Measurements from ENCODE around the gene UBE3B.
"Not testable (repeated sequence)": the region's sequence is repeated elsewhere in the genome, so short reads cannot be mapped to it uniquely, and the experiment has no call there.

Gene UBE3B

DNA sequence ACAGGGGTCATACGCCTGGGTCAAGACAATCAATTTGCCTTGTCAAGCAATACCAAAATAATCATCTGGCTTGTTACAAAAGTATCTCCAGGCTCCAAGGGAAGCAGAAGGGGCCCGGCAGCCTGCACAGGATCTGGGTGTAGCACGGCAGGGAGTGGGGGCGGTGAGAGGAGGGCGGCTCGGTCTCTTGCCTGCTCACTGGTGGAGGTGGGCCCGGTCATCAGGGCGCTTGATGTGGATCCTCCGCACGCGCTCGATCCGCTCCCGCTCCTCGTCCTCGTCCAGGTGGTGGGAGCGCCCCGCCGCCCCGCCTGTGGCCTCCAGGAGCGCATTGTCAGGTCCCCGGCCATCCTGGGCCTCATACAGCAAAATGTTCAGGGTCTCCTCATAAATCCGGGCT lies 26.0 kb upstream of the UBE3B start:
- no peak for DNase-seq

DNA sequence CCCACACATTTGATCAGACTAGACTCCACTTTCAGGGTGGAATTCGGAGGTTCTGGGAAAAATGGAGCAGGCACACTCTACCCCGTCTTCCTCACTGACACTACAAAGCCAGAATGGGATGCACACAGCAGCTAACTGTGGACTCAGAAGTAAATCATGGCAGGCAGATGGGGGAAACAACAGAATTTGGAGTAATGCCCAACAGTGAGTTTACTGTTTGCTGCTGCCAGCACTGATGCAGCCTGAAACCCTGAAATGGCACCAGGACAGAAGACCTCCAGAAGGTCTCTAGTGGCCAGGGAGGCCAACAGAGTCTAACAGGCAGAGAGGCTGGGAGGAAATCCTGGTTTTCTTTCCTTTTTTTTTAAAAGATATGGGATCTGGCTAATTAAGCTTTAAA lies 24.9 kb upstream of the UBE3B start:
- DNase-seq: no peak

DNA sequence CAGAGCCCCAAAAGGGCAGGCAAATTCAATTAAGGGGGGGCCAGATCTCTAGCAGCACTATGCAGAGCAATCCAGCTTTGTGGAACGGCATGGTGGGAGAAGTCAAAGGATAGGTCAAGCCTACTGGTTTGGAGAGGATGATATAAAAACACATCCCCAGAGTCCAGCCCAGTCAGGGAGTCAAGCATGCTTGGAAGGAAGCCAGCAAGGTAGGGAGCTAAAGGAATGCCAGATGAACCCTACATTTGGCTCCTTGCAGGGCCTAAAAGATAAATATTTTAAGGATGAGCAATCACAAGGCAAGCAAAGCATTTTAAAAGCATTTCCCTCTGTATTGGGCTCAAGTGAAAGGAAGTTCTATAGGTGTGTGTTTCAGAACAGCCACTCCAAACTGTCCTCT lies 21.7 kb upstream of the UBE3B start:
- DNase-seq: no peak

DNA sequence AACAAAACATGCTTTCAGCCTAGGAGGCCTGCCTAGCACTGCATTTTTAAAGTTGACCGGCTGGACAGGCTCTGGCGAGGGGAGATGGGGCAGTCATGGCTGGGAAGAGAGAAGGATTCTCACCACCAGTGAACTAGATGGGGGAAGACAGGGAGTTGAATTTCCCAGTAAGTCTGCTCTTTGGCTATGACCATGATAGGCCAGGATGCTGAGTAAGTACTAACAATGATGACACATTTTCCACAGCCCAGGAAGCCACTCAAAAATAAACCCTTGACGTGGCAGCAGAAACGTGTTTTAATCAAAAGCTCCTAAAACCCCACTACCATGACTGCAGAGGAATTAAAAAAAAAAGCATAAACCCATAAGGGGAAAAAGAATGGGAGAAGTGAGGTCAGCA lies 19.3 kb upstream of the UBE3B start:
- DNase-seq: no peak

DNA sequence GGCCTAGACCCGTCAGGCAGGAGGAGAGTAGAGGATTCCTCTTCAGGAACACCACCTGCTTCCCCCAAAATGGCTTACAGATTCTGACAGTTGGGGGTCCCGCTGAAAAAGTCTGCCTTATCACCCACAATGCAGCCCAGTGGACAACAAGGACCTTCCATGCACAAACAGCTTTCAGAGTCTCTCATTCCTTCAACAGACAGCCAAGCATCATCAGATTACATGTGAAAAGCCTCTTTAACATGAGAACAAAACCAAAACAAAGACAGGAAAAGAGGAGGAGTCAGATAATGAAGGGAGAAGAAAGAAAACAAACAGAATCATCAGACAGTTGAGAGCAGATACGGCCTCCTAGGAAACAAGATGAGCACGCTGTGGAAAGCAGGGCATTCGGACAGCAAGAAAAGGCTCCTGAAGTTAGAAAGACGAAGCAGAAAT lies 18.6 kb upstream of the UBE3B start:
- DNase-seq: no peak

DNA sequence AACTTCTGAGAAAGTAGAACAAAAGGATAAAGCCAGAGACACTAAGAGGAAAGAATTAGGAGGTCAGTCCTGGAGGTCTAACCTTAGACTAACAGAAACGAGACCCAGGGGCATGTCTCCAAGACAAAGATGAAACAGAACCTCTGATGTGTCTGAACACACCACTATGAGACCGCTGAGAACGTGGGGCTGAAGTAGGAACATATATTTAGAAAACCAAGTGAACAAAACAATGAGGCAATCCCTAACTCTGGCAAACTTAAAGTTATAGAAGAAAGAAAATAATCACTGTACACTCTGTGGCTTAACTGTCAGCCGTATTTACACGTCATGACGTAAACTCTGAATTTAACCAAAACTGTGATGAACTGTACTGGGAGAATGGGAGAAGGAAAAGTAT lies 18.2 kb upstream of the UBE3B start:
- DNase-seq: no peak

DNA sequence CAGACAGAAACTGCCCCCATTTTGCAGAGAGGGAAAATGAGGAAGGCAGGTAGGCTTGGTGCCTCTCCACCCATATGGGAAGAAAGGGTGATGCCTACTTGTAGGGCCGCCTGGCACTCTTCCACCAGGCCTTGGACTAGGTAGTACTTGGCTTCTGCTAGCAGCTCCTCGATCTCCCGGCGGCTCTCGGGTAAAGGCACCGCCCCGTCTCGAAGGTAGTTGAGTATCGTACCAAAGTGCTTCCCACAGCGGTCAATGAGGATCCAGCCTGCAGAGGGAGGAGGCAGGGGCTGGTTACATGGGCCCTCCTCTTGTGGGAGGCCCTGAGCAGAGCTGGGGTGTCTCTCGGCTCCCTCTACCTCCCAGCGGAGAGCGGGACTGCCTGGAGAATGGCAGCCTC lies 16.9 kb upstream of the UBE3B start:
- DNase-seq: no peak

DNA sequence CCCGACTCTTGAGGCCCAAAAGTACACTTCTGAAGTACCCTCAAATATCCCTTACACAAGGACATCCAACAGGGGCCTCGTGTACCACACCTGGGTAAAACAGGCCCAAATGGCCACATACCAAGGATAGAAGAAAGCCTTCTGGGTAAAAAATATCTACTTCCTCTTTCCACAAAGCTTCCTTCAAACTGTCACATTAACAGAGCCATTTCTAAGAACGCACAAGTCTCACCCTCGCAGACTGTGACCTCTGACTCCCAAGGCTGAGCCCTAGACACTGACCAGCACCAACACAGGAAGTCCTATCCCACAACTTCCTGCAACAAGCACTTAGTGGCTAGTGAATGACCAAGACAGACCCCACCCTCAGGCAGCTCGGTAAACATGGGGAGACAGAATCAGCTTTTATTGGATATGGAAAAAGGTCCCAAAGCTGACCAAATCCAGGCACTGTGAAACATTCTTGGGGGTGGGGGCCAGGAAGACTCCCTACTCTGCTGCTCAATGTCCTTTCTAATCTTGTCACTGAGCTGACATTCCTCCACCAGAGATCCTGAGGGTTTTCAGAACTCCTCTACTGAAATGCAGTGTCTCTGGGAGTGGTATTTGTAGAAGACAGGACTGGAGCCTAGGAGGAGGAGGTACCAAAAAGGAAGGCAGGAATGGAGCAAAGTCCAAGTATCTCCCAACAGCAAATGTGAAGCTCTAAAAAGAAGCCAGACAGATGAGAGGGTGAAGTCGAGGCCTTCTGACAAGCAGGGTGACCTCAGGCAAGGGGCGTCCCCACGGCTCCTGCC lies 16.2 kb upstream of the UBE3B start:
- DNase-seq: no peak

DNA sequence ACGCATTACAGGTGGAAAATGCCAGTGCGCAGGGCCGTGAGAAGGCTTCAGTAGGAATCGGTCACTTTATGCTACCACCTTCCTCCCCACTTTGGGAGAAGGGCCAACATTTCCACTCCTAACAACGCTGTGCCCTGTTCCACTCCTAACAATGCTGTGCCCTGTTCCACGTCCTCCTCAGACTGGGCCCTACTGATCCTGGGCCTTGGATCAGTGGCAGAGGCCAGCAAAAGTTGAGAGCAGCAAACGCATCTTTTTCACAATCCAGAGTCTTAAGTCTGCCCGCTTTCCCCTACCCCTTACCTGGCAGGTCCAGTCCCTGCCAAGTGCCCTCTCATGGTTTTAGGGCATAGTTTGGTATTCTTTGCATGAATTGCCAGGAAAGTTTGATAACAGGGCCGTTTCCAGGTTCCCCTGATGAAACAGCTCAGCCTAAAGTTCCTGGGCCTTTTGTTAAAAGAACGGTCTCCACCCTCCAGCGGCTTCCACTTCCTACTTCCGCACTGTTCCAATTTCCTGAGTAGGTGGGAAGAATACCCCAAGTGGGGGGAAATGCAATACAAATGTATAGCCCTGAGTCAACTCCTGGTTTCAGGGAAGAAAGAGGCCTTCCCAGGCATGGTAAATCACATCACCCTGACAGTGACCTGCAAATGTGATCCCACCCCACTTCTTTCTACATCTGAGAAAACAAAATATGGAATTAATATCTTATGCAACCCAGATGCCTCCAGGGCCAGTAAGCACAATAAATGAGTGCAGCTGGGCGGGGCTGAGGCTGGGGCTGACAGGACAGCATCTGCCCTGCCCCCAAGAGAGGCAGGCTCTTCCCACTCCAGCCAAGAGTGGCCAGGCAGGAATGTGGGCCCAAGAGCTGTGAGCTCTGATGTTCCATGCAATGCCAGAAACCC lies 15.3 kb upstream of the UBE3B start:
- DNase-seq: no peak

DNA sequence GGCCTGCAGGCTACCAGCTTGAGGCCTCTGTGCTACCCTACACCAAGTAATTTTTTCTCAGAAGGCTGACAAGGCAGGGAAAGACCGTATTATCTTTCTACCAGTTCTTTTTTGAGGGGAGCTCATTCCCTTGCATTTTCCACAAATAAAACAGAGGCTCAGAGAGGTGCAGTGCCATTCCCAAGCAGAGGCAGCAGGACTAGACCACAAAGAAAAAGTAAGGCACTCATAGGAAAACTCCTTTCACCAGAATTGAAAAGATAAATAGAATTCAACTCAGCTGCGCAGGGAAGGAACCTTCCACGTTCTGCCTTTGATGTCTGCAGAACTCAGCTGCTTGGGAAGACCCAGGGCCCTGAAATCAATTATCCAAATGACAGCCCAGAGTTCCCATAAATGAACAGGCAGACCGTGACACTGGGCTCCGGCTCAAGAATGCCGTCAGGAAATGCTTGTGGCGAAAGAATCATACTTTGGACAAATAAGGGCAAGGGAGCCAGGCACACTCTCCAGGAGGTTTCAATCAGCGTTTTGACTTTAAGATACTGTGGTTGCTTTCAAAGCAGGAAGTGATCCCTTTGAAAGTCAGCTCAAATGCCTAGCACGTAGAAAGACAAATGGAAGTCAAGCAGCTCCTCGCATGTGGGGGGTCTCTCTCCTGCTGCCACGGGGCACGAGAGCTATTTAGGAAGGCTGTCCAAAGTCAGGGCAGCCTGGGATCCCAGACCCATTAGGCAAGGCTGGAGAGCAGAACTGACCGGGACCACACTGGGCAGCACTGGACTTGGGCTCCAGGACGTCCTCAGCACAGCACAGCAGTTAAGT lies 14.4 kb upstream of the UBE3B start:
- DNase-seq: no peak

DNA sequence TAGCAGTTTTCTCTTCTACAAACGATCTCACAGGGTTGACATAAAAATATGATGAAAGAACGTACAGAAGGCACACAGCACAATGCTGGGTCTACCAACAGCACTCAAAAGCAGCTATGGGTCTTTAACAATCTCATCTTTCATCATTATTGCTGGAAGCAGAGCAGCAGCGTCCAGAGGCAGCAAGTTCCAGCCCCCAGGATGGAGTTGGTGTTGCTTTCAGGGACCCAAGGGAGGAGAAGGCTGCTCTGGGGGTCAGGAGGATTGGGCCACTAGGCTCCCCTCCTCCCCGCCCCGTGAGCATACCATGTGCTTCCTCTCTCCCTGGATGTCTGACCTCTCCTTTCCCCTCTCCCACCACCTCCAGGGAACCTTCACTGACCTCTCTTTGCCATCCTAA lies 13.7 kb upstream of the UBE3B start:
- DNase-seq: no peak

DNA sequence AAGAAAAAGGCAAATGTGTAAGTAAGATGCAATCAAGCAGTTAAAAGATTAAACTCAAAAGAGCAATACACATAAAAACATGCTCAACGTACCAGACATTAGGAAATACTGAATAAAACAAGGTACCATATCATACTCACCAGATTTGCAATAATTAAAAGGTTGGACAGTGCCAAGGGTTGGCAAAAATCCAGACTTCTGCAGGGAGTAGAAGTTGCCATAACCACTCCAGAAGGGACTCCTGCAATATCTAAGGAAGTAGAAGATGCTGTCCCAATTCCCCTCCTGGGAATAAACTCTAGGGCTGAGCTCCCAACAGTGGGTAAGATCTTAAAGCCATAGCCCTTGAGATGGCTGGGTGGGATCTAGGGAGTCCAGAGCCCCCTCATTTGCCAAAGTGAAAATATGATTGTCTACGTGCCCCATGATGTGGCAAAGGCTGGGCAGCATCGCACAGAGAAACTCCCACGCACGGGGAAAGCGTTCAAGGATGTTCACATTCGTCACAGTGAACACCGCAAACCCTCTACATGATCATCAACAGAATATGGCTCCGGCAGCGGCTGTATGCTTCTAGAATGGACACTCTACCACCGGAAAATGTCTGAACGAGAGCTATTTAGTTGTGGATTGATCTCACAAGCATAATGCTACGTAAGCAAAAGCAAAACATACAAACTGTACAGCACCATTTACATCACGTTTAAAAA lies 12.6 kb upstream of the UBE3B start:
- DNase-seq: no peak

DNA sequence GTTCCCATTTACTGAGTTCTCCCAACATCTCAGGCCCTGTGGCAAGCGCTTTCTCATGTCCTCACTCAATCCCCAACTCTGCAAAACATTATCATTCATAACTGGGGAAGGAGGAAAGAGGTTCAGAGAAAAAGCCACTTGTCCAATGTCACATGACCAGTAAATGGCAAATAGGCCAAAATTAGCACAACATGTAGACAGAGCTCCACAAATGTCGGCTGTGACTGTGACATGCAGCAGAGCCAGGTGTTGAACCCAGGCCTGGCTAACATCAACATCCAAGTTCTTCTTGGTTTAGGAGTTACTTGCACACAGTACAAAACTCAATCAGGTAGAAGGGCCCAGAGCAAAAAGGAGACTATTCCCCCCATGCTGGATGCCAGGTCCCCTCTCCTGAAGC lies 11.1 kb upstream of the UBE3B start:
- no peak for DNase-seq

DNA sequence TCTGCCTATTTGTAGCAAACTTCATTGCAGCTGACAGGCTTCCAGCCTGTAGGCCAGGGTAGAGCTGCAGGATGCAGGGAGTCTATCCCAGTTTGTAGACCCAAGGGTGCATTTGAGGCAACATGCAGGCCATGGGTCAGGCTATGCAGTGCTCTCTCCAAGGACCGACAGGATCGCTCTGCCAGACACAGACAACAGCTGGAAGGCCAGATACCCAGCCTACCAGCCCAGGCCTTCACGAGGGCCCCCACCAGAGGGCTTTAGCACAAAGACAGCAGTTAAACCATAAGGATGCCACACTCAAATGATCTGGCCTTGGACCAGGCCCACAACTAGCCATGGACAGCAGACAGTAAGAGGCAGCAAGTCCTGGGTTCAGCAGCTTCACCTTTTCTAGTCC lies 10.6 kb upstream of the UBE3B start:
- DNase-seq: no peak

DNA sequence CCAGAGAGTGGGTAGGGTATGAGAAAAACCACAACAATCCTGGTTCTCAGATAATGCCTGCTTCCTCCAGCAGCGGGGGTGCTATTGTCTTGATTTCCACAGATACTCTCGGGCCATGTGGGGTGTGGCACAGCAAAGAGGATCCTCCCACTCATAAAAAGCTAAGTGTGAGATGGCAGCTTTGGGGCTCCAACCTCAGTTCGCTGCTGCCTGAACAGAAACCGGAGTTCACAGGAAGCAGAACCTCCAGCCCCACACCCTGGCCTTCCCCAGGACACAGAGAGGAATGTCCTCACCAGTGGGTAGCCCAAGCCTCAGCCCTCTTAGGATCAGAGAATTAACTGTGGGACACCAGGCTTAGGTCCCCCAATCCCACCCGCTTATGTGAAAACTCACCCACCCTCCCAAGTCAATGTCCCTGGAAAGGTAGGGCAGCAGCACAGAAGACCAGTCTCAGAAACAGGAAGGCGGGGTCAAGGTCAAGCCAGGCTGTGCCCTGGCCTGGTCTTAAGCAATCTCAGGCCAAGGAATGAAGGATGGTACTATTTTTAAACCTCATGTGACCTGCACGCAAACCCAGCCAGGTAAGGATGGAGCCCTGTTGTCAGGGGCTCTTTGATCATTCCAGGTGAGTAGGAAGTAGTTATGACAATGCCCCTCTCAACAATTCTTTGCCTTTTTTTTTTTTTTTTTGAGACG lies 9.3 kb upstream of the UBE3B start:
- DNase-seq: no peak

DNA sequence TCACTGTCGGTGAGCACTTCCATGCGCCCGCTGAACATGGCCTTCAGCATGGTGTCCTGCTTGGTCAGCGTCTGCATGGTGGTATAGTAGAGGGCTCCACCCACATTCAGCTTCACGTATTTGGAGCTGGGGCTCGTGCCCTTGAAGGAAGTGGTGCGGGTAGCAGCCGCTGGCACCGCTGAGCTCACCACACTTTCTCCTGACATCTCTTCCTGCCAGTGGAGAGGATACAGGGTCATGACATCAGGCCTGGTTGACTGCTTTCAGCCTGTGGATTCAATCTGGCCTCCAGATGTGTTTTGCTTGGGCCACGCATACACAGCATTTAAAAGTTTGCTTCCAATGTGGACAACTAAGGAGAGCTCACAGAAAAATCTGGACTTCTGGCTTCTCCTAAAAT lies 7.9 kb upstream of the UBE3B start:
- DNase-seq: no peak

DNA sequence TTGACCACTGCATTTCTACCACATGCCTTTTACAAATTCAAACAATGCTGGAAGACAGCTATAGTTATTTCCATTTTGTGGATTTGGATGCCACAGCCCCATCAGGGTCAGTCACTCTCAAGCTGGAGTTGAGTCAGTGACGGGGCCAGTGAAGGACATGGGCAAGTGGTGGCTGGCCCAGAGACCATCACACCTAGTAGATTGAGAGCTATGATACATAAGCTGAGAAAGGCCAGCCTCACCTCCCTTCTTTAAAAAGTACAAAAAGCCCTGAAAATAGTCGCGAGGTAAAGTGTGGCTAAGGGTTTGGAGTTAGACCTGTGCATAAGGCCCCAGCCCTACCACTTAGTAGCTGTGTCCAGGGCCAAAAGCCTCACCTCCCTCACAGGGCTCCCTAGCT lies 4.4 kb upstream of the UBE3B start:
- DNase-seq: no peak

DNA sequence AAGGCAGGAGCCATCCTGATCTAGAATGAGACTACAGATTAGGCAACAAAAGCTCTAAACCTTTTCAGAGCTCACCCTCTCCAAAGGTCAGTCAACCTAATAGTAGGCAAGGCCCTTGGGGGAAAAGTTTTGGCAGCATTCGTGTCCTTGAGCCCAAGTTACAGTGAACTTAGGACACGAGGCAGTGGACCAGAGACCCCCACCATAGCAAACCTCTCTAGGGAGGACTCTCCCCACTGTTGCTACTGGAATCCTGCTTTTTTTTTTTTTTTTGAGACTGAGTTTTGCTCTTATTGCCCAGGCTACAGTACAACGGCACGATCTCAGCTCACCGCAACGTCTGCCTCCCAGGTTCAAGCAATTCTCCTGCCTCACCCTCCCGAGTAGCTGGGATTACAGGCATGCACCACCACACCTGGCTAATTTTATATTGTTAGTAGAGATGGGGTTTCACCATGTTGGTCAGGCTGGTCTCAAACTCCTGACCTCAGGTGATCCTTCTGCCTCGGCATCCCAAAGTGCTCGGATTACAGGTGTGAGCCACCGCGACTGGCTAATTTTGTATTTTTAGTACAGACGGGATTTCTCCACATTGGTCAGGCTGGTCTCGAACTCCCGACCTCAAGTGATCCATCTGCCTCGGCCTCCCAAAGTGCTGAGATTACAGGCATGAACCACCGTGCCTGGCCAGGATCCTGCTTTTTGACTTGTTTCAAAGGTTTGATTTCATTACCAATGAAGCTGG lies 3.7 kb upstream of the UBE3B start:
- DNase-seq: not testable (repeated sequence)

DNA sequence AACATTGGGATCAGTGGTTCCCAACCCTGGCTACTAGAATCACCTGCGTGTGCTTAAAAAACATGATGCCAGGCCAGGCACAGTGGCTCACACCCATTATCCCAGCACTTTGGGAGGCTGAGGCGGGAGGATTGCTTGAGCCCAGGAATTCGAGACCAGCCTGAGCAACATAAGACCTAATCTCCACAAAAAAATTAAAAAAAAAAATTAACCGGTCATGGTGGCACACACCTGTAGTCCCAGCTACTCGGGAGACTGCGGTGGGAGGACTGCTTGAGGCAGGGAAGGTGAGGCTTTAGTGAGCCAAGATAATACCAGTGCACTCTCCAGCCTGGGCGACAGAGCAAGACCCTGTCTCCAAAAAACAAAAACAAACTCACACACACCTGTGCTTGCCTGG lies 2.3 kb upstream of the UBE3B start:
- DNase-seq: no peak

DNA sequence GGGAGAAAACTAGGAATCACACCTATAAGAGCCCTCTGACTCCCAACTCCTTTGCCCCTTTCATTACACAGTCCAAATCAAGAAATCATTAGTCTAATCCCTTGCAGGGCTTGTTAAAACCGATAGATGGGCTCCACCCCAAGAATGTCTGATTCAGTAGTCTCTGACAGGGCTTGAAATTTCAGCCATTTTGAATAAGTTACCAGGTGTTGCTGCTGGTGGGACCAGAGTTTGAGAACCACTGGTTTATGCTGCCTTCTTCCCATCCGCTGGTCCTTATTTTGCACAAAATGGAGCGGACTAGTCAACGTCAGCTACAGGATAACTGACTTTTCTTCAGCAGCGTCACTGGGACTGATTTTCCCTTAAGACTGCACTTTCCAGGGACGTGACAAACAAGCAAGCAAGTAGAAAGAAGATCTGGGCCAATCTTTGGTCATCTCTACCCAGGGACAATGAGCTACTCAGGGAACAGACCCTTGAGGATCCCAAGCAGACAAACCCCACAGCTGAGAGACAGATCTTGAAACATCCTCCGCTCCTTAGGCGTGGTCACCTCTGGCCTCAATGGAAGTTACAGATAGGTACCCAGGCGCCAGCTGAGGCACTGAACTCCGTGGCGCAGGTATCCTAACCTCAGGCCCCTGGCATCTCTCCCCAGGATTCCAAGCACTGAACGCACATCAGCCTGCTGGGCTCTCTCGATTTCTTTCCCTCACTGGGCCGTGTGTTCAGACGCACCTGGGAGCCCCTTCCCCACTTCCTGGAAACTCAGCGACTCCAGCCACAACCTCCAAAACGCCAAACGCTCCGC lies 1.2 kb upstream of the UBE3B start:
- DNase-seq: no peak

Measured in activated CD4-positive, alpha-beta T cell treated with anti-CD3 and anti-CD28 coated beads for 1 hour (primary cell).